Activated CD4-positive, alpha-beta T cell treated with anti-CD3 and anti-CD28 coated beads, Interleukin-2, amount 50 U/mL, for 1 hour (primary cell): ENCODE results near the gene BSDC1.
A peak's percentile ranks its signal among the peaks of the same experiment; 100 is the strongest.

Experiments
- DNase-seq: peaks from one replicate; pipeline ENCODE4 v3.0.0-alpha.2; 2020

Gene BSDC1

GRCh38 chr1:32335790-32336590 is 58.3 kb downstream of the BSDC1 start, which contains the start of gene MARCKSL1:
TSS of gene MARCKSL1 (minus strand) at chr1:32336233. CDS start at chr1:32336033, 200 bp downstream.
- peak; percentile 89 for DNase-seq

GRCh38 chr1:32335535-32335789 is 58.8 kb downstream of the BSDC1 start:
- DNase-seq = no peak

- DNase-seq = peak; percentile 71
Observed at GRCh38 chr1:32334864-32335534, 59.2 kb downstream of the BSDC1 start.

DNA sequence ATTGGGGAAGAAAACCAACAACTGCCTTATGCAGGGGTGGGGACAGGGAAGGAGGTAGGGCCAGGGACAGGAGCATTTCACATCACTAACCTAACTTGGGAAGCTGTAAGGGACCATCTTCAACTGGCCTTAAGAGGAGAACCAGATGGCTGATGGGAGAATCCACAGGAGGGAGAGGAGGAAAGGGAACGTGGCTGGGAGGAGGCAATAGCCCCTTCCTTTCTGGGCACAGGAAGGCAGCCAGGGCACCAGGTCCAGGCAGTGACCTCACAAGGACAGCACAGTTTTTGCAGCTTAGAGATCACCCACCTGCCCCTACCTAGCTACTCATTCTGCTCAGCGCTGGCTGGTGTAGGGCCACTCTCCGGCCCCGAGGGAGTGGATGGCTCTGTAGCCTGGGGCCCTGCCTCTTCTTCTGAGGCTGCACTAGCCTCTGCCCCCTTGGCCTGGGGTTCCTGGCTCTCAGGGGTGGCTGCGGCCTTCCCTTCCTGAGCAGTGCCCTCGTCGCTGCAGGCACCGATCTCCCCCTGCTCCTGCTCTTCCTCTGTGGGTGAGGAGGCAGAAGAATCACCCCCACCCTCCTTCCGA is 59.9 kb downstream of the BSDC1 start:
- DNase-seq = no peak

- no peak for DNase-seq
Observed at GRCh38 chr1:32333251-32333963, 60.8 kb downstream of the BSDC1 start.

GRCh38 chr1:32332290-32333079 is 61.8 kb downstream of the BSDC1 start:
- no peak for DNase-seq

DNA sequence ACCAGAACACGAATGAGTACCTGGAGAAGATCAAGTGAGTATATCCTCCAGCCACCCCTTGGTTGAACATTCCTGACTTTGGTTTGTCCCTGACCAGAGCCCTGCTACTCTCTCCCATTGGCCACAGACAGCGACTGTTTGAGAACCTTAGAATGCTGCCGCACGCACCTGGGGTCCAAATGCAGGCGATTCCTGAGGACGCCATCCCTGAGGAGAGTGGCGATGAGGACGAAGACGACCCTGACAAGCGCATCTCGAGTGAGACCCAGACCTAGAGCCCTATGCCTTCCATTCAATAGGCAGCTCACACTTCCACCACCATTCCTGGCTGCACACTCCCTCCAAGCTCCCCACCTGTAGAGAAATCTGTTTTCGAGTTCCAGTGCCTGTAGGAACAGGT is 62.7 kb downstream of the BSDC1 start:
- DNase-seq = no peak

GRCh38 chr1:32330558-32331151 is 63.6 kb downstream of the BSDC1 start:
- no peak for DNase-seq

DNA sequence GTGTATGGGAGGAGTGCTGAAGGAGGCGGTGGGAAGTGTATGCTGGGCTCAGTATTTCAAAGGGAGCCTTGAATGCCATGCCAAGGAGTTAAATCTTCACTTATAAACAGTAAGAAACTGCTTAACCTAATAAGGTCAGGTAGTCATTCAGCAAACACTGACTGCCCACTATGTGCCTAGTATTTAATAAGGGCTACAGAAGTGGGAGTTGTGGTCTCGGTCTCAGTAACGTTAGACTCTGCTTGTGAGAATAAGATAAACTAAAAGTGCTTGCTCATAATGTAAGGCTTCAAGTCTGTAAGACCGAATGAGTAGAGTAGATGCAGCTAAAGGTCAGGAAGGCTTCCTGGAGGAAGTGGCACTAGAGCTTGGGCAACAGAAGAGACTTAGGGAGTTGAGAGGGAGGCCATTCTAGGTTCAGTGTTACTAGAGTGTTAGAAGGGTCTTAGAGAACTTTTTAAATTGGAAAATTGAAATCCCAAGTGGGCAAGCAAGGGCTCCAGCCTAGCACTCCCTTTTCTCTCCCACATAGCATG is 64.2 kb downstream of the BSDC1 start:
- DNase-seq = no peak

- no peak for DNase-seq
Observed at GRCh38 chr1:32327204-32327603, 67.0 kb downstream of the BSDC1 start.

DNA sequence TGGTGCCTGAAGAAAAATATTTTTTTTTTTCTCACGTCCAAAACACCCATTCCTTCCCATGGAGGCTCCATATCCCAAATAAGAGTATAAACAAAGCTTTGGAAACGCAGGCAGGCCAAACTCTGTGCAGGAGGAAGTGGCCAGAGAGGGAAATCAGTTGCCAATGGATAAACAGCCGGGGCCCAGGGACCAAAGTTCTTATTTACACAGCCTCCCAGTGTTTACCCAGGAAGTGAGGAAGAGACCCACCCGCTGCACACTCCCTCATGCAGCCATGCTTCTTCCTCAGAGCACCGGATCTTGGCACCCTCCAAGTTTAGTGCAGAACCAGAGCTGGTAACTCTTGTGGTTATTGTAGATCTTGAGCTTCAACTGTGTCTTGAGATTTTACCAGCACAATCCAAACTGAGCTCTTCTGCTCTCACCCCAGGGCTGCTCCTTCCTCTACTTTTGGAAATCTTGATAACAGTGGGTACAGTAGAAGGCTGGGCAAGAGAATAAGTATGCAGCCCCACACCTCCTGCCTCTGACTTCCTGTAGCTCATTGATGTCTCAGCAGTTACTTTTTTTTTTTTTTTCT is 72.4 kb downstream of the BSDC1 start:
- peak; percentile 24 for DNase-seq

- no peak for DNase-seq
Observed at GRCh38 chr1:32318127-32318869, 75.9 kb downstream of the BSDC1 start.

DNA sequence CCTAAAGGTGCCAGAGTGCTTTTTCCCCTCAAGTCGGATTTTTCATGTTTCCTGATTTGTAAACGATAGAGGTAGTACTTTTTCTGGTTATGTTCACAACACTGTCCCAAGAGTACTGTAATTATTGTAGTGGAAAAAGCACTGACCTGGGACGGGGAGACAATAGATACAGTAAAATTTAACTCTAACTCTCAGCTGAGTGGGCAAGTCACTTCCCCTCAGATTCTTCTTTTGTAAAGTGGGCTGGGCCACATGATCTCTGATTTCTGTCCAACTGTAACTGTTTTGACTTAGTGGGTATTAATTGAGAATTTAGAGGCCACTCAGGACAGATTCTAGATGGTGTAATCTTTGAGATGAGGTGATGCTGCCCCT is 77.4 kb downstream of the BSDC1 start:
- DNase-seq = no peak
